HepG2 (cell line): ENCODE results near the gene ARHGAP11B.
"Not testable (repeated sequence)": the region's sequence is repeated elsewhere in the genome, so short reads cannot be mapped to it uniquely, and the experiment has no call there.

Experiments used
- ATAC-seq: fragments of 200-7000 bp; cut with Tn5 transposase; 3 replicates; pipeline ENCODE4 v1.9.1; 2020; ENCODE audit warnings: mild to moderate bottlenecking, moderate library complexity
- BruUV-seq: library from RNA; stranded (reverse); fragments of 400-500 nt; replicated peaks from 2 replicates; lab custom pipeline; 2021; lab: Mats Ljungman, UMichigan
- CTCF ChIA-PET: fragments of 300-600 bp; formaldehyde crosslinking; extraction: SDS; loops from one replicate; lab custom pipeline; 2021; ENCODE audit warnings: low total read pairs, inconsistent platforms, low intra/inter-chr PET ratio; lab: Yijun Ruan, JAX
- POLR2A ChIA-PET: fragments of 350-600 bp; sonication (Branson Sonifier 250); formaldehyde crosslinking; loops from one replicate; lab custom pipeline; 2020; ENCODE audit warnings: antibody characterized with exemption, inconsistent platforms; lab: Yijun Ruan, JAX
- DNase-seq: peaks from one replicate; pipeline ENCODE4 v3.0.0-alpha.2; 2015; ENCODE audit warnings: low spot score
- FAIRE-seq: peaks from 3 replicates; lab custom pipeline; 2011; peaks lifted over from hg19 to GRCh38; lab: Jason Lieb, UNC
- H2AFZ ChIP-seq: one replicate; pipeline ENCODE4 v1.6.1; 2011; ENCODE audit warnings: low read length, inconsistent platforms
- H3K27ac ChIP-seq: fragments of 300-600 bp; 3 replicates; pipeline ENCODE4 v1.8.0; 2011; ENCODE audit warnings: mixed run types, mild to moderate bottlenecking, mixed read lengths, low read length, inconsistent platforms; ENCODE audit not compliant: insufficient read depth; ENCODE audit errors: extremely low read length
- H3K27me3 ChIP-seq, 2 experiments: fragments of 200-600 bp in 1 of 2; 2 replicates in 1 of 2; 3 replicates in 1 of 2; pipeline versions ENCODE4 v1.6.0 to v1.8.0; 2011; ENCODE audit warnings: low read length in 2 of 2, mild to moderate bottlenecking in 2 of 2, moderate library complexity in 2 of 2, inconsistent platforms in 1 of 2; ENCODE audit not compliant: insufficient read depth in 2 of 2, control insufficient read depth in 1 of 2
- H3K36me3 ChIP-seq, 2 experiments: fragments of 200-600 bp in 1 of 2; replicated peaks in 1 of 2; 2 replicates in 1 of 2; 3 replicates in 1 of 2; pipeline versions ENCODE4 v1.5.1 to v1.8.0; 2011; ENCODE audit warnings: low read length in 2 of 2, inconsistent platforms in 1 of 2; ENCODE audit not compliant: insufficient read depth in 2 of 2, control insufficient read depth in 1 of 2
- H3K4me1 ChIP-seq: 2 replicates; pipeline ENCODE4 v1.5.1; 2012; ENCODE audit warnings: low read length, inconsistent platforms; ENCODE audit not compliant: insufficient read depth
- H3K4me2 ChIP-seq: 2 replicates; pipeline ENCODE4 v1.6.0; 2011; ENCODE audit warnings: low read depth, low read length, inconsistent platforms
- H3K4me3 ChIP-seq, 3 experiments: fragments of 200-600 bp in 1 of 3; sonication (generic), shearing (Covaris generic) in 1 of 3; replicated peaks in 1 of 3; 2 replicates each; pipeline ENCODE4 v1.5.1; 2011 to 2016; ENCODE audit warnings: low read length in 3 of 3, inconsistent platforms in 2 of 3, low read depth in 2 of 3, mild to moderate bottlenecking in 2 of 3, control low read depth in 1 of 3, mixed read lengths in 1 of 3; ENCODE audit not compliant: insufficient read depth in 1 of 3
- H3K79me2 ChIP-seq: one replicate; pipeline ENCODE4 v1.6.1; 2011; ENCODE audit warnings: low read length, inconsistent platforms; ENCODE audit not compliant: insufficient read depth
- H3K9ac ChIP-seq: 2 replicates; pipeline ENCODE4 v1.6.0; 2011; ENCODE audit warnings: mild to moderate bottlenecking, low read depth, low read length, inconsistent platforms; ENCODE audit not compliant: insufficient read depth
- H3K9me3 ChIP-seq: 2 replicates; pipeline ENCODE4 v1.5.1; 2012; ENCODE audit warnings: mild to moderate bottlenecking, low read length
- H4K20me1 ChIP-seq: 2 replicates; pipeline ENCODE4 v1.6.0; 2011; ENCODE audit warnings: inconsistent platforms, mild to moderate bottlenecking, low read length, moderate library complexity; ENCODE audit not compliant: insufficient read depth
- FOXM1 ChIP-seq: sonication (generic); formaldehyde crosslinking; IDR thresholded peaks from 2 replicates; pipeline ENCODE4 v1.5.0; 2020; ENCODE audit warnings: missing genetic modification reagents
- HOXA3 ChIP-seq: sonication (generic); formaldehyde crosslinking; IDR thresholded peaks from 2 replicates; pipeline ENCODE4 v1.5.0; 2020; ENCODE audit warnings: missing genetic modification reagents
- KAT8 ChIP-seq: IDR thresholded peaks from 2 replicates; pipeline ENCODE4 v1.6.1; 2016; ENCODE audit warnings: missing genetic modification reagents, missing compliant biosample characterization
- MYC ChIP-seq: sonication (generic); formaldehyde crosslinking; IDR thresholded peaks from 2 replicates; pipeline ENCODE4 v1.9.0; 2021; ENCODE audit warnings: missing genetic modification reagents, borderline replicate concordance
- NCOR1 ChIP-seq: fragments of 200-600 bp; sonication (generic); IDR thresholded peaks from 2 replicates; pipeline ENCODE4 v1.7.0; 2017; ENCODE audit warnings: antibody characterized with exemption, low read length, borderline replicate concordance
- NFYC ChIP-seq: IDR thresholded peaks from 2 replicates; pipeline ENCODE4 v1.6.1; 2016; ENCODE audit warnings: missing genetic modification reagents, missing compliant biosample characterization
- PHF20 ChIP-seq: sonication (generic); formaldehyde crosslinking; IDR thresholded peaks from 2 replicates; pipeline ENCODE4 v1.5.0; 2020; ENCODE audit warnings: mild to moderate bottlenecking, missing genetic modification reagents
- POLR2G ChIP-seq: fragments of 200-400 bp; formaldehyde crosslinking; IDR thresholded peaks from 2 replicates; pipeline ENCODE4 v1.6.1; 2018; ENCODE audit warnings: mild to moderate bottlenecking, low read depth, low read length, moderate library complexity
- THAP11 ChIP-seq: IDR thresholded peaks from 2 replicates; pipeline ENCODE4 v1.6.1; 2016; ENCODE audit warnings: missing biosample characterization, missing genetic modification reagents
- ZNF501 ChIP-seq: sonication (generic); formaldehyde crosslinking; IDR thresholded peaks from 2 replicates; pipeline ENCODE4 v1.5.1; 2020; ENCODE audit warnings: mild to moderate bottlenecking, moderate library complexity, missing genetic modification reagents
- ZNF792 ChIP-seq: IDR thresholded peaks from 2 replicates; pipeline ENCODE4 v1.6.1; 2016
- WGBS: methylation state at CpG from one replicate; pipeline ENCODE4 v1.1.6; 2017; ENCODE audit warnings: low lambda C conversion rate; 5-methylcytosine and 5-hydroxymethylcytosine counted together
- in situ Hi-C: cut with HindIII; loops from 2 replicates; pipeline ENCODE4 v1.10.0; 2017; ENCODE audit warnings: low pct_unique_long_range_greater_than_20kb; ENCODE audit not compliant: extremely low pct_ligation_motif_present
- intact Hi-C: fragments of 100-400 bp; cut with micrococcal nuclease; formaldehyde crosslinking; loops from one replicate; pipeline ENCODE4 v1.10.0; 2022; ENCODE audit not compliant: unreplicated experiment
- TF ChIP-seq, protein P1 (sequence below): IDR thresholded peaks from 2 replicates; pipeline ENCODE4 v1.6.1; 2016; ENCODE audit warnings: low read depth, control low read depth
- TF ChIP-seq, protein P2 (sequence below): sonication (generic); formaldehyde crosslinking; IDR thresholded peaks from 2 replicates; pipeline ENCODE4 v1.4.0; 2020; ENCODE audit warnings: missing genetic modification reagents
- TF ChIP-seq, protein P3 (sequence below): IDR thresholded peaks from 2 replicates; pipeline ENCODE4 v1.6.1; 2012; ENCODE audit warnings: inconsistent platforms

The ARHGAP11B gene

DNA sequence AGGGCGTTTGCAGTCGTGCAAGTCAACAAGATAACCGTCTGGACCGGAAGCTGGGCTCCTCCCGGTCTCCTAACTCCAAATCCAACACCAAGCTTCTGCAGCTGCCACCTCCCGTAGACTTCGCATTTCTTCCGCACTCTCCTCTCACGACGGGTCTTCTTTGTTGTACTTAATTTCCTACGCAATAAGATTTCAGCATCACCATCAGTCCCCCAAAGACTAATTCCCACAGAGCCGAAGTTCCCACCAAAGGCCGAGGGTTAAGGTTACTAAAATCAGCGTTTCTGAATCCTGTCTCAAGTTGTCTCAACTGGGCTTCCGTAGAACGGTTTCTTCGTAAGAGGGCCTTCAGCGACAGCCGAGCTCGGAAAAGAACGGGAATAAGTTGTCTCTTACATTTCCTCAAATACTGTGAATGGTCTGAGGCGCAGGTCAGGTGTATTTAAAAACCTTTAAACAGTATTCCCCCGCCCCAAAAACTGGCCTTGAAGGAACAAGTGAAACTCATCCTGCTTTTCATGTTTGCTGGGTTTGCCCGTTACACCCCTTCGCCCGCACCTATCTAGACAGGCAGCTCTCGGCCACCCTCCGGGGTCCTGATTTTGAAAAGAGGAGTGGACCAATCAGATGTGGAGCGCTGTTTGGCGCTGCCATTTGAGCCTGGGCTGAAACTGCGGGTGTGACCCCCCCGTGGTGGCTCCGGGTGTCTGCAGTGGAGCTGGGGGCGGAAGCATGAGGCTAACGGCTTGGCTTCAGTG, at the start of gene ARHGAP11B (continued):
- TF ChIP-seq, protein P1, sequence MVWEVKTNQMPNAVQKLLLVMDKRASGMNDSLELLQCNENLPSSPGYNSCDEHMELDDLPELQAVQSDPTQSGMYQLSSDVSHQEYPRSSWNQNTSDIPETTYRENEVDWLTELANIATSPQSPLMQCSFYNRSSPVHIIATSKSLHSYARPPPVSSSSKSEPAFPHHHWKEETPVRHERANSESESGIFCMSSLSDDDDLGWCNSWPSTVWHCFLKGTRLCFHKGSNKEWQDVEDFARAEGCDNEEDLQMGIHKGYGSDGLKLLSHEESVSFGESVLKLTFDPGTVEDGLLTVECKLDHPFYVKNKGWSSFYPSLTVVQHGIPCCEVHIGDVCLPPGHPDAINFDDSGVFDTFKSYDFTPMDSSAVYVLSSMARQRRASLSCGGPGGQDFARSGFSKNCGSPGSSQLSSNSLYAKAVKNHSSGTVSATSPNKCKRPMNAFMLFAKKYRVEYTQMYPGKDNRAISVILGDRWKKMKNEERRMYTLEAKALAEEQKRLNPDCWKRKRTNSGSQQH, result 0 out of 2 replicates have a peak, but pooled peaks have one; percentile 49
- TF ChIP-seq ZNF501 (CRISPR knock-in tag) (0 out of 2 replicates have a peak, but pooled peaks have one; percentile 32), MYC (peak; percentile 90), PHF20 (CRISPR knock-in tag) (peak; percentile 37; the same call in 1 of the 2 replicates), NFYC (CRISPR knock-in tag) (peak; percentile 83), POLR2G (peak; percentile 60), KAT8 (peak; percentile 48), ZNF792 (peak; percentile 13; the same call in 1 of the 2 replicates), HOXA3 (CRISPR knock-in tag) (peak; percentile 33; the same call in 1 of the 2 replicates), THAP11 (CRISPR knock-in tag) (peak; percentile 74), NCOR1 (peak; percentile 24; the same call in 1 of the 2 replicates), FOXM1 (CRISPR knock-in tag) (peak; percentile 93)
- TF ChIP-seq, protein P2, sequence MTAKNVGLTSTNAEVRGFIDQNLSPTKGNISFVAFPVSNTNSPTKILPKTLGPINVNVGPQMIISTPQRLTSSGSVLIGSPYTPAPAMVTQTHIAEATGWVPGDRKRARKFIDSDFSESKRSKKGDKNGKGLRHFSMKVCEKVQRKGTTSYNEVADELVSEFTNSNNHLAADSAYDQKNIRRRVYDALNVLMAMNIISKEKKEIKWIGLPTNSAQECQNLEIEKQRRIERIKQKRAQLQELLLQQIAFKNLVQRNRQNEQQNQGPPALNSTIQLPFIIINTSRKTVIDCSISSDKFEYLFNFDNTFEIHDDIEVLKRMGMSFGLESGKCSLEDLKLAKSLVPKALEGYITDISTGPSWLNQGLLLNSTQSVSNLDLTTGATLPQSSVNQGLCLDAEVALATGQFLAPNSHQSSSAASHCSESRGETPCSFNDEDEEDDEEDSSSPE (CRISPR knock-in tag), result peak; percentile 97
- TF ChIP-seq, protein P3, sequence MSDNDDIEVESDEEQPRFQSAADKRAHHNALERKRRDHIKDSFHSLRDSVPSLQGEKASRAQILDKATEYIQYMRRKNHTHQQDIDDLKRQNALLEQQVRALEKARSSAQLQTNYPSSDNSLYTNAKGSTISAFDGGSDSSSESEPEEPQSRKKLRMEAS, result peak; percentile 60; the same call in 1 of the 2 replicates

DNA sequence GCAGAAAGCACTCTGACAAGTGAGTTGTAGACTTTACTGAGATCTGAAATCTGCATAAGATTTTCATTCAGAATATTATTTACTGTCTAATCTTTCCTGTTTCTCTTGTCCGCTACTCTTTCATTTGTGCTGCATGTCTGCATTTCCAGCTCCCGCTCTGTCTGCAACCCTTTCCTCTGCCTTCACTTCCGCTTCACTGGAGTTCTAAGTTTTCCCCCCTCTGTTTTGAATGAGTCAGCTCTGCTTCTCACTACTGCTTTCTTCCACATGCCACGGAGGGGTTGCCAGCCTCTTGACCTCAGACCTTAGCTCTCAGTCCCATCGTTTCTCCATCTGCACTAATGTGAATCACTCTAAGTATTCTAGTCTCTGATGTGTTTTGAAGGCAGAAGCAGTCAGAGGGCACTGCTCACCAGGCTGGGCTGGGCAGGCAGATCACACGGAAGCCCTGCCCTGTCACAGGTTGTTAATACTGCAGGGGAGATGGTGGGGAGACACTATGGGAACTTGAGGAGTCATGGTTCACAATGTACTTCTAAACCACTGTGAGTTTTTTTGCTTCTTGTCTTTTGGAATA, 46.4 kb upstream of the ARHGAP11B start:
- H3K4me3 ChIP-seq, H2AFZ ChIP-seq, H3K27ac ChIP-seq, H4K20me1 ChIP-seq, in situ Hi-C loops, H3K36me3 ChIP-seq, intact Hi-C loops, BruUV-seq, H3K79me2 ChIP-seq, H3K27me3 ChIP-seq, H3K4me2 ChIP-seq, DNase-seq, H3K9ac ChIP-seq, ATAC-seq, H3K9me3 ChIP-seq, H3K4me1 ChIP-seq, FAIRE-seq, POLR2A ChIA-PET, CTCF ChIA-PET: not testable (repeated sequence)
- WGBS, result no CpG with 5 or more reads among the region's 6 CpGs

DNA sequence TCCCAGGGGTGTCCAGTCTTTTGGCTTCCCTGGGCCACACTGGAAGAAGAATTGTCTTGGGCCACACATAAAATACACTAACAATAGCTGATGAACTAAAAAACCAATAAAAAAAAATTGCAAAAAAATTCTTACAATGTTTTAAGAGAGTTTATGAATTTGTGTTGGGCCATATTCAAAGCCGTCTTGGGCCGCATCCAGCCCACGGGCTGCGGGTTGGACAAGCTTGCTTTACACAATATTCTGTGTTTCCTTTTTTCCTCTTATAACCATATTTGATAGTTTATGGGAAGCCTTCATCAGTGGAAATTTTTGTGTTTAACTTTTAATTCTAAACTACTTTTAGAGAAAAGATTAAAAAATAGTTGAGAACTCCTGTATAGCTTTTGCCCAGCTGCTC, 45.2 kb upstream of the ARHGAP11B start:
- H3K9me3 ChIP-seq, H3K36me3 ChIP-seq, FAIRE-seq, H3K27me3 ChIP-seq, H2AFZ ChIP-seq, POLR2A ChIA-PET, BruUV-seq, H3K9ac ChIP-seq, H3K4me2 ChIP-seq, intact Hi-C loops, H3K4me1 ChIP-seq, H3K27ac ChIP-seq, H4K20me1 ChIP-seq, CTCF ChIA-PET, in situ Hi-C loops, H3K4me3 ChIP-seq, ATAC-seq, H3K79me2 ChIP-seq, DNase-seq: not testable (repeated sequence)
- no CpG with 5 or more reads among the region's 4 CpGs for WGBS
